Measurements from ENCODE around the gene PRF1.
A peak's percentile ranks its signal among the peaks of the same experiment; 100 is the strongest.

Gene PRF1

GRCh38 chr10:70558871-70559810 lies 43.4 kb downstream of the PRF1 start:
- DNase-seq = peak; percentile 29 to 65

GRCh38 chr10:70558295-70558694 lies 44.2 kb downstream of the PRF1 start:
- no peak for DNase-seq

GRCh38 chr10:70557876-70558275 lies 44.7 kb downstream of the PRF1 start:
- no peak for DNase-seq

DNA sequence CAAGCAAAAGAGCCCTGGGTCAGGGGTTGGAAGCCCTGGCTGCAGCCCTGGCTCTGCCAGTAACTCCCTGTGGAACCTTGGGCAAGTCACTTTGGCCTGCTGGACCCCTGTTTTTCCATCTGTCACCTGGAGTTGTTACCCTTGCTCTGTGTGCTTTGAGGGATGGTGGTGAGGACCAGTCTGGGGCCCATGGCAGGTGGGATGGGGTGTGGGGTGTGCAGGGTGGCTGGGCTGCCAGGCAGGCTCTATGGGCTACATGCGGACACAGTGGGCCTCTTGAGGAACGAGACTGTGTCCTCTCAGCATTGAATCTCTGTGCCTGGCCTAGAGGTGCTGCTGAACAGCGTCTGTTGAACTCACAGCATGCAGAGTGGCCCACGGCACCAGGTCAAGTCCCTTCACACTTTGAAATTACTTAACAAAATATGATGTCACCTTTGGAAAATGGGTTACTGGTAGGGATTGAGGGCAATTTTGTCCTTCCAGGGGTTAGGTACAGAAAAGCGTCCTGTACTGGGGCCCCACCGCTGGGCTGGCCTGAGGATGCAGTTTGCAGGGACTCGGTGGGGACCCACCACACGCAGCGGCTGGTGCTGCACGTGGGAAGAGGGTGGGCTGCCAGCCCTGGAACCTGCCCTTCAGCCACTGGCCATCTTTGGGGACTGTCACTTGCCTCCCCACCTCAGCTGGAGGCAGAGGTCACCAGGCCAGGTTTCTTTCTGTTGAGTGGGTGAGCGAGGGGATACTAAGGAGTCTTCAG lies 45.3 kb downstream of the PRF1 start:
- no peak for DNase-seq

DNA sequence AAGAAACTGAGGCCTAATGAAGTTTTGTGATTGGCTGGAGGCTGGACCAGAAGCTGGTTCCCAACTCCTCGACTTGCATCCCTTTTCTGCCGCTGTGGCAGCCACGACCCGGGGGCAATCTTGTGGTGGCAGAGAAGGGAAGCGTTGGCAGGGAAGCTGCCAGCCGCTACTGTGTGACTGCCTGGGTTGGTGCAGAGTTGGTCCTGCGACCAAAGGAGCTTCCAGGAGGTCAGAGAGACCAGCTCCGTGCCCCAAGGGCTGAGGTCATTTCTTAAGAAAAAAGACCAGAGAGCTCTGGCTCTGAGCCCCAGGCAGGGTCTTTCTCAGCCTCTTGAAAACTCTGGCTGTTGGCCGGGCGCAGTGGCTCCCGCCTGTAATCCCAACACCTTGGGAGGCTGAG lies 47.2 kb downstream of the PRF1 start:
- DNase-seq = no peak

DNA sequence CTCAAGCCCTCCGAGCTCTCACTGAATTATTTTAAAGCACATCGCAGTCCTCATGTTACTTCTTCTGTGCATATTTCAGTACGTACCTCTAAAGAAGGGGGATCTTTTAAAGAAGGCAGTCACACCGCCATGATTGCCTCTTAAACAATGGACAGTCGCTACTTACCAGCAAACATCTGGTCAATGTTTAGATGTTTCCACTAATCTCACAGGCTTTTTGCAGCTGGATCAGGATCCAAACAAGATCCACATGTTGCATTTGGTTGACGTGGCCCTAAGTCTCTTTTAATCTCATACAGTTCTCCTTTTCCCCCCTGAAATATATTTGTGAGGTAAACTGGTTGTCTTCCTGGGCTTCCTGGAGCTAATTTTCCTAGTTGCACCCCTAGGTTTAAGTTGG lies 50.0 kb downstream of the PRF1 start:
- no peak for DNase-seq

DNA sequence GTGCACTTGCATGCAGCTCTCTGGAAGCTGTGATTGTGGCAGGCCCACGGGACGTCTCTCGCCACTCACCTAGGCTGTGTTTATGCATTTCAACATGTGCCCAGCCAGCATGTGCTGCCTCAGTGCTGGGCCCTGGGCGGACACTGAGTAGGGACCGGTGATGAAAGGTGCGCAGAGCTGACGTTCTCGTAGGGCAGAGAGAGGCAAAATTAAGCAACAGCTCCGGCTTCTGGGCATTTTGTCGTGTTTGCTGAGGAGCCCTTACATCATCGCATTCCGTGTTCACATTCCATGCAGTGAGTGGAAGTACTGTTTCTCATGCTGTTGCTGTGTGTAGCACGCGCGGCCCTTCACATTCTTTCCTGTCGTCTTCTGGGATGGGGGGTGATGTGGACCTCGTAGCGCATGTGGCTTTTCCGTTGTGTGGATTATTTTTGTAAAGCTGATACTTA lies 50.5 kb downstream of the PRF1 start:
- DNase-seq = no peak

DNA sequence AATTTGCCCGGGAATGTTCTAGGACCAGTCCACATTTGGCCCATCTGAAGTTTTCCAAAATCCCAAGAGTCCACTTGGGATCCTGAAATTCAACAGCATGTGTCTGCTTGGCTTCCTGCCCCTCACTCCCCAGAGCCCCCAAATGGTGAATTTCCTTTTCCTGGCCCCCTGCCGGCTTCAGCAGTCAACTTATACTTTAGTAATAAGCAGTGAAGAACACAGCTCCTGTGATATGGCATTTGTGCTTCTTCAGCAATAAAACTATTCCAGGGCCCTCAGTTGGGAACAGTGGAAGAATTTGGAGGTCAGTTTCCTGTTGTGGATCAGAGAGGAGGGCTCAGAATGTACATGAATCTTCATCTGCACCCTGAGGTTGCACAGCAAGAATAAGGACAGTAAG lies 51.1 kb downstream of the PRF1 start:
- no peak for DNase-seq

DNA sequence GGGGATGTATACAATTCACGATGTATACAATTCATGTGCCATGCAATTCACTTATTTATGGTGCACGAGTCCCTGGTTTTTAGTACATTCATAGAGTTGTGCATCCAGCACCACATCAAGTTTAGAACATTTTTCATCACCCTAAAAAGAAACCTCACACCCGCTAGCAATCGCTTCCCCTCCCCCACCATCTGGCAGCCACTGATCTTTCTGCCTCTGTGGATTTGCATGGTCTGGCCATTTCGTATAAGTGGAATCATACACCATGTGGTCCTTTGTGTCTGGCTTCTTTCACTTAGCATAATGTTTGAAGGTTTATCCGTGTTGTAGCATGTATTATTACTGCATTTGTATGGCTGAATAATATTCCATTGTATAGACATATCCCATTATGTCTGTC lies 52.1 kb downstream of the PRF1 start:
- DNase-seq = no peak

GRCh38 chr10:70549962-70550458 lies 52.5 kb downstream of the PRF1 start:
- peak; percentile 39 to 90 for DNase-seq

DNA sequence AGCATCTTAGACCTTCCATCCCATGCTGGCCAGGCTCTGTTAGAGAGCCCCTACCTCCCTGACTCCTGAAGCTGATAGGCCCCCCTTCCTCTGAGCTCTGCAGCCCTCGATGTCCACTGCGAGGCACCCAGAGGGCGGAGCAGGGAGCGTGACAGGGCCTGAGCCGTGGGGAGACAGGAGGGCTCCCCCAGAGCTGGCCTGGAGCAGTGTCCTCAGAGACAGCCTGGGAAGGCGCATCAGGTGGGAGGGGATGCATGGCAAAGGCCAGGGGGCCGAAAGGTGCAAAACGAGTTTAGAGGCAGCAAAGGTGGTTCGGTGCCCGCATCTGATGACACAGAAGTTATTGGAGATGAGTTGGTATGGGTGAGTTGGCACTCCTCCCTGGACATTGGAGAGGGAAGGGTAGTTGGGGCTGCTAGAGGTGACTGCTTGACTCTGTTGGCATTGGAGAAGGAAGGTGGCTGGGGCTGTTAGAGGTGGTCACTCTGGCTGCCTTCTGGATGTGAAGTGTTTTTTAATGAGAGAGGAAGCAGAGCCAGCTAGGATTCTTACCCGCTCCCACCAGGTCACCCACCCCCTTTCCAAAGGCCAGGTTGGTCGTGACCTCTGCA lies 53.1 kb downstream of the PRF1 start:
- no peak for DNase-seq
